GM23338 (cell line): Measurements from ENCODE around the gene ATXN7L3. TPM values are rescaled to one million over a fixed set of nuclear protein-coding genes. Genes with fewer than 3 reads are reported as not detected.

Experiments
- ATAC-seq: fragments of 200-7000 bp; cut with Tn5 transposase; 3 replicates; pipeline ENCODE4 v1.9.1; 2020
- DNase-seq: peaks from one replicate; pipeline ENCODE4 v3.0.0-alpha.2; 2015; ENCODE audit warnings: low spot score
- H2AFZ ChIP-seq: fragments of 200-600 bp; sonication (generic); 2 replicates; pipeline ENCODE4 v1.8.0; 2016; ENCODE audit warnings: antibody characterized with exemption, mild to moderate bottlenecking, moderate library complexity
- H3F3A ChIP-seq: fragments of 200-600 bp; sonication (generic); replicated peaks from 2 replicates; pipeline ENCODE4 v1.8.0; 2017; ENCODE audit warnings: antibody characterized with exemption, mixed run types, low read depth
- H3K27ac ChIP-seq: fragments of 200-600 bp; sonication (generic); 2 replicates; pipeline ENCODE4 v1.6.1; 2016; ENCODE audit warnings: low read depth
- H3K27me3 ChIP-seq: fragments of 200-600 bp; sonication (generic); 2 replicates; pipeline ENCODE4 v1.8.0; 2016; ENCODE audit warnings: mild to moderate bottlenecking, mixed run types, moderate library complexity; ENCODE audit not compliant: insufficient read depth
- H3K36me3 ChIP-seq: fragments of 200-600 bp; sonication (generic); 2 replicates; pipeline ENCODE4 v1.8.0; 2016; ENCODE audit warnings: mild to moderate bottlenecking; ENCODE audit not compliant: insufficient read depth
- H3K4me1 ChIP-seq: fragments of 200-600 bp; sonication (generic); 2 replicates; pipeline ENCODE4 v1.8.0; 2016; ENCODE audit warnings: mild to moderate bottlenecking, moderate library complexity; ENCODE audit not compliant: insufficient read depth
- H3K4me2 ChIP-seq: fragments of 200-600 bp; sonication (generic); 2 replicates; pipeline ENCODE4 v1.7.1; 2017; ENCODE audit warnings: mixed run types
- H3K4me3 ChIP-seq: fragments of 200-600 bp; sonication (generic); 2 replicates; pipeline ENCODE4 v1.6.1; 2016; ENCODE audit warnings: mixed run types
- H3K79me2 ChIP-seq: fragments of 200-600 bp; sonication (generic); replicated peaks from 2 replicates; pipeline ENCODE4 v1.8.0; 2017; ENCODE audit warnings: mild to moderate bottlenecking; ENCODE audit not compliant: insufficient read depth
- H3K9me2 ChIP-seq: fragments of 200-600 bp; sonication (generic); 2 replicates; pipeline ENCODE4 v1.8.0; 2017; ENCODE audit not compliant: insufficient read depth
- H4K20me1 ChIP-seq: fragments of 200-600 bp; sonication (generic); replicated peaks from 2 replicates; pipeline ENCODE4 v1.8.0; 2017; ENCODE audit warnings: mild to moderate bottlenecking; ENCODE audit not compliant: insufficient read depth
- H3K27ac Mint-ChIP-seq: 2 replicates; pipeline ENCODE4 v1.8.0; 2020; ENCODE audit warnings: inconsistent platforms, mild to moderate bottlenecking, moderate library complexity, mixed read lengths
- H3K27me3 Mint-ChIP-seq: 3 replicates; pipeline ENCODE4 v1.8.0; 2022; ENCODE audit warnings: low read depth, mild to moderate bottlenecking, moderate library complexity, mixed read lengths, inconsistent platforms; ENCODE audit not compliant: insufficient read depth, poor library complexity
- H3K36me3 Mint-ChIP-seq: 3 replicates; pipeline ENCODE4 v1.8.0; 2021; ENCODE audit warnings: low read depth, mild to moderate bottlenecking, inconsistent platforms, moderate library complexity, mixed read lengths
- H3K4me1 Mint-ChIP-seq: 3 replicates; pipeline ENCODE4 v1.8.0; 2020; ENCODE audit warnings: mild to moderate bottlenecking, inconsistent platforms, mixed read lengths
- H3K4me3 Mint-ChIP-seq: 3 replicates; pipeline ENCODE4 v1.8.0; 2021; ENCODE audit warnings: moderate library complexity, mild to moderate bottlenecking, inconsistent platforms, mixed read lengths
- H3K9me3 Mint-ChIP-seq: 3 replicates; pipeline ENCODE4 v1.8.0; 2020; ENCODE audit warnings: moderate library complexity, mild to moderate bottlenecking, inconsistent platforms, mixed read lengths
- CREB1 ChIP-seq: fragments of 250-450 bp; sonication (Bioruptor Pico); IDR thresholded peaks from 2 replicates; pipeline ENCODE4 v1.5.0; 2020; ENCODE audit warnings: low read depth, mild to moderate bottlenecking, moderate library complexity
- EZH2 ChIP-seq: fragments of 200-600 bp; sonication (generic); IDR thresholded peaks from one replicate; pipeline ENCODE4 v1.8.0; 2017; ENCODE audit warnings: antibody characterized with exemption, mild to moderate bottlenecking, low read depth; ENCODE audit not compliant: unreplicated experiment
- JUNB ChIP-seq: IDR thresholded peaks from one replicate; pipeline ENCODE4 v1.6.1; 2016; ENCODE audit warnings: antibody characterized with exemption; ENCODE audit not compliant: unreplicated experiment
- NANOG ChIP-seq: IDR thresholded peaks from 2 replicates; pipeline ENCODE4 v1.6.1; 2016; ENCODE audit warnings: antibody characterized with exemption, borderline replicate concordance
- STAT1 ChIP-seq: IDR thresholded peaks from one replicate; pipeline ENCODE4 v1.6.1; 2016; ENCODE audit warnings: antibody characterized with exemption; ENCODE audit not compliant: unreplicated experiment
- polyA plus RNA-seq: library from polyadenylated mRNA; unstranded; fragments of >200 nt; fragmentation: Nextera tagmentation; extraction: Ambion mirVana; gene quantifications from 2 replicates; pipeline ENCODE4 v1.2.1, GENCODE V29; 2016
- total RNA-seq: library from RNA; depleted of rRNA; stranded (reverse); fragments of >200 nt; shearing (Covaris generic); gene quantifications from 2 replicates; pipeline ENCODE4 v1.2.3, GENCODE V29; 2014
- TF ChIP-seq, protein P1 (sequence below): IDR thresholded peaks from 2 replicates; pipeline ENCODE4 v1.6.1; 2016; ENCODE audit warnings: antibody characterized with exemption
- TF ChIP-seq, protein P2 (sequence below), 2 experiments: fragments of 200-600 bp in 1 of 2; sonication (generic) in 1 of 2; conservative IDR thresholded peaks; 2 replicates each; pipeline versions ENCODE4 v1.5.1 to v1.6.1; 2016 to 2017; ENCODE audit warnings: antibody characterized with exemption in 2 of 2, low read depth in 2 of 2, mild to moderate bottlenecking in 2 of 2, moderate library complexity in 1 of 2
- TF ChIP-seq, protein P3 (sequence below): fragments of 250-450 bp; sonication (Bioruptor Pico); IDR thresholded peaks from 2 replicates; pipeline ENCODE4 v1.5.0; 2020; ENCODE audit warnings: mild to moderate bottlenecking, moderate library complexity

Gene ATXN7L3
- total and polyA plus RNA-seq, 2 experiments from 2014 or later: 20.6 to 95.0 TPM

GRCh38 chr17:44164476-44164875 is 35.2 kb downstream of the ATXN7L3 start (continued):
- TF ChIP-seq, protein P1, sequence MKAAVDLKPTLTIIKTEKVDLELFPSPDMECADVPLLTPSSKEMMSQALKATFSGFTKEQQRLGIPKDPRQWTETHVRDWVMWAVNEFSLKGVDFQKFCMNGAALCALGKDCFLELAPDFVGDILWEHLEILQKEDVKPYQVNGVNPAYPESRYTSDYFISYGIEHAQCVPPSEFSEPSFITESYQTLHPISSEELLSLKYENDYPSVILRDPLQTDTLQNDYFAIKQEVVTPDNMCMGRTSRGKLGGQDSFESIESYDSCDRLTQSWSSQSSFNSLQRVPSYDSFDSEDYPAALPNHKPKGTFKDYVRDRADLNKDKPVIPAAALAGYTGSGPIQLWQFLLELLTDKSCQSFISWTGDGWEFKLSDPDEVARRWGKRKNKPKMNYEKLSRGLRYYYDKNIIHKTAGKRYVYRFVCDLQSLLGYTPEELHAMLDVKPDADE: no peak
- no peak for TF ChIP-seq EZH2

DNA sequence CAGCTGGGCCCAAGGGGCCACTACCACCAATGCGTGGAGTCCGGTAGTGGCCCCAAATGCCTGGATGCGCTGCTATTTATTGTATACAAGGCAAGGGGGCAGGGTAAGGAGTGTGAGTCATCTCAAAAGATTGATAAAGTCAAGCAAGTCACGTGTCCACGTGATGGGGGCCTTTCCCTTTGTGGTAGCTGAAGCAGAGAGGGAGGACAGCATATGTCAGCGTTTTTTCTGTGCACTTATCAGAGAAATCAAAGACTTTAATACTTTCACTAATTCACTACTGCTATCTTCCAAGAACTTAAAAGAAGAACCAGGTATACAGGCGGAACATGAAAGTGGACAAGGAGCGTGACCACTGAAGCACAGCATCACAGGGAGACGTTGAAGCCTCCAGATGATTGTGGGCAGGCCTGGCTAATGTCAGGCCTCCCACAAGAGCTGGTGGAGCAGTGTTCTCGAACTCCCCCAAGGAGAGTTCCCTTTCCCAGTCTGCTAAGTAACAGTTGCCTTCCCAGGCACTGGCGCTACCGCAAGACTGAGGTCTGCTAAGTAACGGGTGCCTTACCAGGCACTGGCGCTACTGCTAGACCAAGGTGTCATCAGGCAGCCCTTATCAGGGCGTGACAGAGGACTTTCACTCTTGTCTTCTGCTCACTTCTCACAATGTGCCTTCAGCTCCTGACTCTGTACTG is 40.0 kb downstream of the ATXN7L3 start:
- Histone ChIP-seq H3K27ac (no peak overlapping the region), H3K79me2 (no peaks in the 10 kb centered on the region), H3K27me3 (no peaks in the 10 kb centered on the region), H4K20me1 (no peaks in the 10 kb centered on the region; the same call in none of the 2 replicates), H3K4me1 (no peaks in the 10 kb centered on the region), H2AFZ (no peak overlapping the region), H3K4me2 (no peak overlapping the region), H3F3A (no peaks in the 10 kb centered on the region; the same call in 1 of the 2 replicates), H3K4me3 (no peak overlapping the region), H3K36me3 (peaks cover 17% of the 10 kb centered on the region), H3K9me2 (no peaks in the 10 kb centered on the region)
- Mint-ChIP-seq H3K4me3 (no peak overlapping the region), H3K4me1 (no peaks in the 10 kb centered on the region), H3K27me3 (peaks cover 2% of the 10 kb centered on the region), H3K36me3 (peaks cover 63% of the 10 kb centered on the region), H3K27ac (no peak overlapping the region), H3K9me3 (no peaks in the 10 kb centered on the region)
- TF ChIP-seq, protein P2, sequence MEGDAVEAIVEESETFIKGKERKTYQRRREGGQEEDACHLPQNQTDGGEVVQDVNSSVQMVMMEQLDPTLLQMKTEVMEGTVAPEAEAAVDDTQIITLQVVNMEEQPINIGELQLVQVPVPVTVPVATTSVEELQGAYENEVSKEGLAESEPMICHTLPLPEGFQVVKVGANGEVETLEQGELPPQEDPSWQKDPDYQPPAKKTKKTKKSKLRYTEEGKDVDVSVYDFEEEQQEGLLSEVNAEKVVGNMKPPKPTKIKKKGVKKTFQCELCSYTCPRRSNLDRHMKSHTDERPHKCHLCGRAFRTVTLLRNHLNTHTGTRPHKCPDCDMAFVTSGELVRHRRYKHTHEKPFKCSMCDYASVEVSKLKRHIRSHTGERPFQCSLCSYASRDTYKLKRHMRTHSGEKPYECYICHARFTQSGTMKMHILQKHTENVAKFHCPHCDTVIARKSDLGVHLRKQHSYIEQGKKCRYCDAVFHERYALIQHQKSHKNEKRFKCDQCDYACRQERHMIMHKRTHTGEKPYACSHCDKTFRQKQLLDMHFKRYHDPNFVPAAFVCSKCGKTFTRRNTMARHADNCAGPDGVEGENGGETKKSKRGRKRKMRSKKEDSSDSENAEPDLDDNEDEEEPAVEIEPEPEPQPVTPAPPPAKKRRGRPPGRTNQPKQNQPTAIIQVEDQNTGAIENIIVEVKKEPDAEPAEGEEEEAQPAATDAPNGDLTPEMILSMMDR (conservative IDR thresholded peaks at IDR 0.05; ENCODE audit: low read depth in 2 of 2): no peak
- TF ChIP-seq STAT1 (no peak), JUNB (no peak), EZH2 (no peak), NANOG (no peak), CREB1 (CRISPR knock-in tag) (no peak)
- TF ChIP-seq, protein P3, sequence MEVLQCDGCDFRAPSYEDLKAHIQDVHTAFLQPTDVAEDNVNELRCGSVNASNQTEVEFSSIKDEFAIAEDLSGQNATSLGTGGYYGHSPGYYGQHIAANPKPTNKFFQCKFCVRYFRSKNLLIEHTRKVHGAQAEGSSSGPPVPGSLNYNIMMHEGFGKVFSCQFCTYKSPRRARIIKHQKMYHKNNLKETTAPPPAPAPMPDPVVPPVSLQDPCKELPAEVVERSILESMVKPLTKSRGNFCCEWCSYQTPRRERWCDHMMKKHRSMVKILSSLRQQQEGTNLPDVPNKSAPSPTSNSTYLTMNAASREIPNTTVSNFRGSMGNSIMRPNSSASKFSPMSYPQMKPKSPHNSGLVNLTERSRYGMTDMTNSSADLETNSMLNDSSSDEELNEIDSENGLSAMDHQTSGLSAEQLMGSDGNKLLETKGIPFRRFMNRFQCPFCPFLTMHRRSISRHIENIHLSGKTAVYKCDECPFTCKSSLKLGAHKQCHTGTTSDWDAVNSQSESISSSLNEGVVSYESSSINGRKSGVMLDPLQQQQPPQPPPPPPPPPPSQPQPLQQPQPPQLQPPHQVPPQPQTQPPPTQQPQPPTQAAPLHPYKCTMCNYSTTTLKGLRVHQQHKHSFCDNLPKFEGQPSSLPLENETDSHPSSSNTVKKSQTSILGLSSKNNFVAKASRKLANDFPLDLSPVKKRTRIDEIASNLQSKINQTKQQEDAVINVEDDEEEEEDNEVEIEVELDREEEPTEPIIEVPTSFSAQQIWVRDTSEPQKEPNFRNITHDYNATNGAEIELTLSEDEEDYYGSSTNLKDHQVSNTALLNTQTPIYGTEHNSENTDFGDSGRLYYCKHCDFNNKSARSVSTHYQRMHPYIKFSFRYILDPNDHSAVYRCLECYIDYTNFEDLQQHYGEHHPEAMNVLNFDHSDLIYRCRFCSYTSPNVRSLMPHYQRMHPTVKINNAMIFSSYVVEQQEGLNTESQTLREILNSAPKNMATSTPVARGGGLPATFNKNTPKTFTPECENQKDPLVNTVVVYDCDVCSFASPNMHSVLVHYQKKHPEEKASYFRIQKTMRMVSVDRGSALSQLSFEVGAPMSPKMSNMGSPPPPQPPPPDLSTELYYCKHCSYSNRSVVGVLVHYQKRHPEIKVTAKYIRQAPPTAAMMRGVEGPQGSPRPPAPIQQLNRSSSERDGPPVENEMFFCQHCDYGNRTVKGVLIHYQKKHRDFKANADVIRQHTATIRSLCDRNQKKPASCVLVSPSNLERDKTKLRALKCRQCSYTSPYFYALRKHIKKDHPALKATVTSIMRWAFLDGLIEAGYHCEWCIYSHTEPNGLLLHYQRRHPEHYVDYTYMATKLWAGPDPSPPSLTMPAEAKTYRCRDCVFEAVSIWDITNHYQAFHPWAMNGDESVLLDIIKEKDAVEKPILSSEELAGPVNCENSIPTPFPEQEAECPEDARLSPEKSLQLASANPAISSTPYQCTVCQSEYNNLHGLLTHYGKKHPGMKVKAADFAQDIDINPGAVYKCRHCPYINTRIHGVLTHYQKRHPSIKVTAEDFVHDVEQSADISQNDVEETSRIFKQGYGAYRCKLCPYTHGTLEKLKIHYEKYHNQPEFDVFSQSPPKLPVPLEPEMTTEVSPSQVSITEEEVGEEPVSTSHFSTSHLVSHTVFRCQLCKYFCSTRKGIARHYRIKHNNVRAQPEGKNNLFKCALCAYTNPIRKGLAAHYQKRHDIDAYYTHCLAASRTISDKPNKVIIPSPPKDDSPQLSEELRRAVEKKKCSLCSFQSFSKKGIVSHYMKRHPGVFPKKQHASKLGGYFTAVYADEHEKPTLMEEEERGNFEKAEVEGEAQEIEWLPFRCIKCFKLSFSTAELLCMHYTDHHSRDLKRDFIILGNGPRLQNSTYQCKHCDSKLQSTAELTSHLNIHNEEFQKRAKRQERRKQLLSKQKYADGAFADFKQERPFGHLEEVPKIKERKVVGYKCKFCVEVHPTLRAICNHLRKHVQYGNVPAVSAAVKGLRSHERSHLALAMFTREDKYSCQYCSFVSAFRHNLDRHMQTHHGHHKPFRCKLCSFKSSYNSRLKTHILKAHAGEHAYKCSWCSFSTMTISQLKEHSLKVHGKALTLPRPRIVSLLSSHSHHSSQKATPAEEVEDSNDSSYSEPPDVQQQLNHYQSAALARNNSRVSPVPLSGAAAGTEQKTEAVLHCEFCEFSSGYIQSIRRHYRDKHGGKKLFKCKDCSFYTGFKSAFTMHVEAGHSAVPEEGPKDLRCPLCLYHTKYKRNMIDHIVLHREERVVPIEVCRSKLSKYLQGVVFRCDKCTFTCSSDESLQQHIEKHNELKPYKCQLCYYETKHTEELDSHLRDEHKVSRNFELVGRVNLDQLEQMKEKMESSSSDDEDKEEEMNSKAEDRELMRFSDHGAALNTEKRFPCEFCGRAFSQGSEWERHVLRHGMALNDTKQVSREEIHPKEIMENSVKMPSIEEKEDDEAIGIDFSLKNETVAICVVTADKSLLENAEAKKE (CRISPR knock-in tag): no peak
- DNase-seq: no peak
- no peak for ATAC-seq
